MCF 10A (cell line): ENCODE results near the gene CMTM7. TPM values are rescaled to one million over a fixed set of nuclear protein-coding genes. Genes with fewer than 3 reads are reported as not detected.
"Not testable (repeated sequence)": the region's sequence is repeated elsewhere in the genome, so short reads cannot be mapped to it uniquely, and the experiment has no call there.

Source experiments
- BruUV-seq: library from RNA; stranded (reverse); fragments of 400-500 nt; replicated peaks from 2 replicates; lab custom pipeline; 2021; lab: Mats Ljungman, UMichigan
- CTCF ChIA-PET: fragments of 300-600 bp; sonication (Branson Sonifier 250); formaldehyde crosslinking; extraction: SDS; loops from one replicate; lab custom pipeline; 2021; ENCODE audit warnings: antibody characterized with exemption, inconsistent platforms; lab: Yijun Ruan, JAX
- POLR2A ChIA-PET: fragments of 300-600, 350-650 bp; sonication (Branson Sonifier 250); formaldehyde crosslinking; extraction: SDS; loops from one replicate; lab custom pipeline; 2020; ENCODE audit warnings: antibody characterized with exemption, inconsistent platforms; lab: Yijun Ruan, JAX
- DNase-seq: peaks from one replicate; pipeline ENCODE4 v3.0.0-alpha.2; 2018; ENCODE audit not compliant: unreplicated experiment
- H3K27ac Mint-ChIP-seq: one replicate; pipeline ENCODE4 v1.8.0; 2022; ENCODE audit warnings: mild to moderate bottlenecking, low read depth, mixed read lengths; ENCODE audit not compliant: unreplicated experiment
- H3K27me3 Mint-ChIP-seq: one replicate; pipeline ENCODE4 v1.8.0; 2022; ENCODE audit warnings: mixed read lengths; ENCODE audit not compliant: insufficient read depth, unreplicated experiment
- H3K36me3 Mint-ChIP-seq: one replicate; pipeline ENCODE4 v1.8.0; 2022; ENCODE audit warnings: mild to moderate bottlenecking, moderate library complexity, mixed read lengths; ENCODE audit not compliant: insufficient read depth, unreplicated experiment
- H3K4me1 Mint-ChIP-seq: one replicate; pipeline ENCODE4 v1.8.0; 2022; ENCODE audit warnings: mixed read lengths; ENCODE audit not compliant: insufficient read depth, unreplicated experiment
- H3K4me3 Mint-ChIP-seq: one replicate; pipeline ENCODE4 v1.8.0; 2022; ENCODE audit warnings: mild to moderate bottlenecking, moderate library complexity, mixed read lengths; ENCODE audit not compliant: unreplicated experiment
- H3K9me3 Mint-ChIP-seq: one replicate; pipeline ENCODE4 v1.8.0; 2022; ENCODE audit warnings: mixed read lengths; ENCODE audit not compliant: unreplicated experiment
- intact Hi-C: fragments of 100-400 bp; cut with micrococcal nuclease; formaldehyde crosslinking; loops from 2 replicates; pipeline ENCODE4 v1.14.1; 2022
- total RNA-seq: library from RNA; stranded (reverse); gene quantifications from 2 replicates; pipeline ENCODE4 v1.2.3, GENCODE V29; 2022
- TF ChIP-seq, protein P1 (sequence below): fragments of 200-600 bp; IDR thresholded peaks from one replicate; pipeline ENCODE4 v1.8.0; 2022; ENCODE audit warnings: antibody characterized with exemption, mild to moderate bottlenecking; ENCODE audit not compliant: unreplicated experiment

CMTM7 gene
- total RNA-seq, 1 experiment from 2014 or later = 14.3 TPM

DNA sequence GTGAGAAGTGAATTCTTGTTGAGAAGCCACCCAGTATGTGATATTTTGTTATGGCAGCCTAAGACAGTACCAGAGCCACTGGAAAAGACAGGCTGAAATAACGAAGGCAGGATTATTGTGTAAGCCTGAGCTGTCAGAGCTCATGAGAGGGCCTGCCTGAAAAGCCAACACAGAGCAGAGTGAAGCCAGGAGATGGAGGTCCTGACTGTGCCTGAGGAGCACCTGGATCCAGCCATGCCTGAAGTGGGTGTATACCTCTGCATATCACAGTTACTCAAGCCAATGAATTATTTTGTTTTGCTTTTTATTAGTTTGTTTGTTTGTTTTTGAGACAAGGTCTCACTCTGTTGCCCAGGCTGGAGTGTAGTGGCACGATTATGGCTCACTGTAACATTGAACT is 4.1 kb upstream of the CMTM7 start:
- POLR2A ChIA-PET = interaction anchor here (0.7 to 0.9 kb wide), 2 partner anchors 21 to 77 kb away, joined by 3 read pairs; no protein-coding TSS in a partner anchor
- CTCF ChIA-PET = interaction anchor here (1.0 to 5.2 kb wide), 3 partner anchors 12 to 211 kb away, joined by 3 to 34 read pairs (median 5); no protein-coding TSS in a partner anchor
- peaks cover 6% of the 10 kb centered on the region for H3K4me1 Mint-ChIP-seq

DNA sequence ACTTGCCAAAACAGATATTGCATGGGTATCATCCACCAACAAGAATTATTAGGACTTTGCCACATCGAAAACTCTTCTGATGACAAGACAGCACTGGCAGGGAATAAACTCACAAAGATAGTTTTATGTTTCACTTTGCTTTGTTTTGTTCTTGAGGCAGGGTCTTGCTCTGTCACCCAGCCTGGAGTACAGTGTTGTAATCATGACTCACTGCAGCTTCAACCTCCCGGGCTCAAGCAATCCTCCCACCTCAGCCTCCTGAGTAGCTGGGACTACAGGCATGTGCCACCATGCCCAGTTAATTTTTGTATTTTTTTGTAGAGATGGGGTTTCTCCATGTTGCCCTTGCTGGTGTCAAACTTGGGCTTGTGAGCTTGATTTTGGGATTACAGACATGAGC is 2.1 kb upstream of the CMTM7 start:
- BruUV-seq, H3K27me3 Mint-ChIP-seq, DNase-seq, H3K27ac Mint-ChIP-seq, H3K4me3 Mint-ChIP-seq, H3K36me3 Mint-ChIP-seq, intact Hi-C loops, POLR2A ChIA-PET, H3K4me1 Mint-ChIP-seq, H3K9me3 Mint-ChIP-seq: not testable (repeated sequence)
- CTCF ChIA-PET = interaction anchor here (0.5 to 5.2 kb wide), 4 partner anchors 14 to 142 kb away, joined by 3 to 34 read pairs (median 12); no protein-coding TSS in a partner anchor

More for the DNA sequence above, 4.1 kb upstream of the CMTM7 start:
- no peak overlapping the region for H3K27ac Mint-ChIP-seq
- no peak overlapping the region for H3K4me3 Mint-ChIP-seq
- intact Hi-C loops = no loop called here
- no peaks in the 10 kb centered on the region for H3K36me3 Mint-ChIP-seq
- TF ChIP-seq, protein P1, sequence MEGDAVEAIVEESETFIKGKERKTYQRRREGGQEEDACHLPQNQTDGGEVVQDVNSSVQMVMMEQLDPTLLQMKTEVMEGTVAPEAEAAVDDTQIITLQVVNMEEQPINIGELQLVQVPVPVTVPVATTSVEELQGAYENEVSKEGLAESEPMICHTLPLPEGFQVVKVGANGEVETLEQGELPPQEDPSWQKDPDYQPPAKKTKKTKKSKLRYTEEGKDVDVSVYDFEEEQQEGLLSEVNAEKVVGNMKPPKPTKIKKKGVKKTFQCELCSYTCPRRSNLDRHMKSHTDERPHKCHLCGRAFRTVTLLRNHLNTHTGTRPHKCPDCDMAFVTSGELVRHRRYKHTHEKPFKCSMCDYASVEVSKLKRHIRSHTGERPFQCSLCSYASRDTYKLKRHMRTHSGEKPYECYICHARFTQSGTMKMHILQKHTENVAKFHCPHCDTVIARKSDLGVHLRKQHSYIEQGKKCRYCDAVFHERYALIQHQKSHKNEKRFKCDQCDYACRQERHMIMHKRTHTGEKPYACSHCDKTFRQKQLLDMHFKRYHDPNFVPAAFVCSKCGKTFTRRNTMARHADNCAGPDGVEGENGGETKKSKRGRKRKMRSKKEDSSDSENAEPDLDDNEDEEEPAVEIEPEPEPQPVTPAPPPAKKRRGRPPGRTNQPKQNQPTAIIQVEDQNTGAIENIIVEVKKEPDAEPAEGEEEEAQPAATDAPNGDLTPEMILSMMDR = no peak
- H3K9me3 Mint-ChIP-seq = no peaks in the 10 kb centered on the region
- BruUV-seq = no TSS peak
- H3K27me3 Mint-ChIP-seq = peaks cover 14% of the 10 kb centered on the region
- no peak for DNase-seq

DNA sequence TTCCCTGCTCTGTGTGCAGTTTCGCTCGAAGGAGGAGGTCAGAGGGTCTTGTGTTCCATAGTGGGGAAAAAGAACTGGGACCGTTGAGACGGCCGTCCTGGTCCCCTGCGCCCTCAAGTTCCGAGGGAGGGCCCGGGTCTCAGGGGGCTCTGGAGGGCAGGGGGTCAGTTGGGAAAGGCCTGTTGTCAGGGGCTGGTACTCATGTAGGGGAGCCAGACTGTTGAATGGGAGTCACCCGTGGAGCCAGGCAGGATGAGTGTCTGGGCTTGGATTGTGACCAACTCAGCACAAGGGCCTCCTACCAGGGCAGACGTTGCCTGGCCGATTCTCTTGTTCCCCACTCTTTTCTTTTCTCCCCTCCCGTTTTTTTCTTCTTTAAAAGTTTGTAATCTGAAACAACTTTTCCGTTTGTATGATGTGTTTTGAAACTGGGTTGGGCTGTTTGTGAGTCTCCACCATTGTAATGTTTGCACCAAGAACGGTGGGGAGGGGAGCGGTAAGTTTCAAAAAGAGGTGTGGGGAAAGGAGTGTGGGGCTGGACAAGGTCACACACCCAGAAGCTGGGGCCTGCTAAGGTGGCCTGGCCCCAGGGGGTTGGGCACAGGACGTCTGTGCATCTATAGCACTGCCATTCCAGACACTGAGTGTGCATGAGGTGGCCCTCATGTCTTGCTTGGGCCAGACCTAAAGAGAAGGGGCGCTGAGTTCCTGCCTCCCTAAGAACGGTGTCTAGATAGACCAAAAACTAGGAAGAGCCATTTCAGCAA is 1.1 kb downstream of the CMTM7 start:
- Mint-ChIP-seq H3K9me3 (no peaks in the 10 kb centered on the region), H3K4me3 (peak overlapping the region; percentile 80), H3K27me3 (no peaks in the 10 kb centered on the region), H3K36me3 (no peaks in the 10 kb centered on the region), H3K27ac (peak overlapping the region; percentile 20), H3K4me1 (peaks cover 6% of the 10 kb centered on the region)
- intact Hi-C loops = no loop called here
- ChIA-PET CTCF (interaction anchor here (3.2 kb wide), 1 partner anchor 18 kb away, joined by 14 read pairs; no protein-coding TSS in a partner anchor), POLR2A (interaction anchor here (0.8 to 2.5 kb wide), 7 partner anchors 14 to 103 kb away, joined by 3 to 11 read pairs (median 4); no protein-coding TSS in a partner anchor)
- DNase-seq = peak; percentile 30
- BruUV-seq = no TSS peak
- TF ChIP-seq, protein P1 = no peak

DNA sequence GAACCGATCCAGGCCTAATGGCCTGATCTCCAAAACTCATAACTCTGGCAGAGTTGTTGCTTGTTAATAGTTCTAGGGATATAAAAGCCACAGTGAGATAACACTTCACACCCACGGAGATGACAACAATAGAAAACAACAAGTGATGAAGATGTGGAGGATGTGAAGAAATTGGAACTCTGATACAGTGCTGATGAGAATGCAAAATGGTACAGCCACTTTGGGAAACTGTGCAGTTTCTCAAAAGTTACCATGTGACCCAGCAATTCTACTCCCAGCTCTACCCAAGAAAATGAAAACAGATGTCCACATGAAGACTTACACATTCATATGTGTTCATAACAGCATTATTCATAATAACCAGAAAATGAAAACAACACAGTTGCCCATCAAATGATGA is 3.8 kb downstream of the CMTM7 start:
- H3K36me3 Mint-ChIP-seq = no peaks in the 10 kb centered on the region
- no peak overlapping the region for H3K27ac Mint-ChIP-seq
- no peak for DNase-seq
- POLR2A ChIA-PET = interaction anchor here (1.0 to 1.2 kb wide), 2 partner anchors 8 to 14 kb away, joined by 3 read pairs; no protein-coding TSS in a partner anchor
- BruUV-seq = no TSS peak
- intact Hi-C loops = no loop called here
- no peaks in the 10 kb centered on the region for H3K27me3 Mint-ChIP-seq
- TF ChIP-seq, protein P1 = no peak
- peaks cover 15% of the 10 kb centered on the region for H3K4me1 Mint-ChIP-seq
- H3K4me3 Mint-ChIP-seq = no peak overlapping the region
- H3K9me3 Mint-ChIP-seq = no peaks in the 10 kb centered on the region
- CTCF ChIA-PET = interaction anchor here (0.6 to 3.1 kb wide), 8 partner anchors 12 to 225 kb away, joined by 3 to 12 read pairs (median 6); no protein-coding TSS in a partner anchor
